Measurements from ENCODE around the gene ENPP1.

- TF ChIP-seq EZH2 (IDR thresholded peaks at IDR 0.05; ENCODE audit: insufficient read depth, low read length): no peak
- no peak for TF ChIP-seq CTCF (IDR thresholded peaks at IDR 0.05; ENCODE audit: insufficient read depth, low read depth, low read length)
Observed at GRCh38 chr6:131770776-131771175, 37.0 kb upstream of the ENPP1 start.
